ENCODE data around the gene TLR10. TPM values are rescaled to one million over a fixed set of nuclear protein-coding genes. Genes with fewer than 3 reads are reported as not detected.
A peak's percentile ranks its signal among the peaks of the same experiment; 100 is the strongest.

TLR10 gene
- polyA plus RNA-seq, 1 of the 3 experiments (the other 2 are of a cell fraction) = not detected

DNA sequence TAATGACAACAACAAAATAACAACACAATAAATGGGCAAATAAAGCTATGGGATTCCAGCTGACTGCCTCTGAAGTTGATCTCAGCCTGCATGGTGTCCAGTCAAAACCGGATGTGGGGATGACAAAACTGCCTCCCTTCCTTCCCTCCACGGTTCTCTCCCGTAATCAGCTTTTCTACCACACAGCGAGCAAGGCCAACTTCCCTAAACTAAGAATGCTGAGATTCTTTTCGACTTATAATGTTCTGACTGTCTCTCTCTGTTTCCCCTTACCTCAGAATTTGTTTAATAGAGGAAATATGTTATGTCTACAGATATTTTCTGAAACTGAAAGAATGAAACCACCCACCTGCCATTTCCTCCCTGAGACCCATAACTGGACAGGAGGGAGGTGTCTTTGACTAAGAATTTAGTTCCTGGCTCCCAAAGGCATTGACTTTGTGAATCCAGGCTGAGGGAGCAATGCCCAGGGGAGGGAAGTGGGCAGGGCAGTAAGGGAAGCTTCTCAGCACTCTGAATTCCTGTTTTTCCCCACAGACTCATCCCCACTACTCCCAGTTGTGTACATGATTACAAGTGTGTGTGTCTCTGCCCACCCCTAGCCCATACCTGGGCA, 22.8 kb upstream of the TLR10 start:
- POLR2A ChIA-PET = no interaction called here
- no peak overlapping the region for H3K4me3 ChIP-seq (ENCODE audit: low read depth in 2 of 2, low read length in 1 of 2)
- no peaks in the 10 kb centered on the region for H3K27me3 ChIP-seq (ENCODE audit: insufficient read depth)
- no peaks in the 10 kb centered on the region for H3F3A ChIP-seq (replicated peaks; ENCODE audit: insufficient read depth)
- 65% methylated on average over 5 of the region's 5 CpGs for WGBS (ENCODE audit: low lambda C conversion rate)
- no peaks in the 10 kb centered on the region for H3K36me3 ChIP-seq (replicated peaks in 1 of 2; ENCODE audit: control insufficient read depth in 1 of 2, insufficient read depth in 2 of 2, low read length in 1 of 2)
- no peak overlapping the region for H3K9ac ChIP-seq
- TF ChIP-seq USF1 (IDR thresholded peaks at IDR 0.05; ENCODE audit: borderline replicate concordance, low read depth) (no peak), EZH2phosphoT487 (IDR thresholded peaks at IDR 0.05; ENCODE audit: borderline replicate concordance, low read depth) (no peak)
- CTCF ChIA-PET = interaction anchor here (0.7 to 4.7 kb wide), 9 partner anchors 8 to 1131 kb away, joined by 3 to 41 read pairs (median 4); partner anchors contain the start of gene TLR10
- no peaks in the 10 kb centered on the region; a peak in 1 of 4 replicates for H3K4me1 ChIP-seq (ENCODE audit: control insufficient read depth in 1 of 2, insufficient read depth in 2 of 2, low read depth in 1 of 2, low read length in 1 of 2)
- H3K9me2 ChIP-seq = no peaks in the 10 kb centered on the region
- H3K27ac ChIP-seq (ENCODE audit: low read depth in 2 of 2, low read length in 1 of 2) = no peak overlapping the region
- H3K4me2 ChIP-seq = no peak overlapping the region
- no peak overlapping the region for H2AFZ ChIP-seq (ENCODE audit: low read depth)
- no peaks in the 10 kb centered on the region for H3K9me3 ChIP-seq
- no peak for DNase-seq
- H3K79me2 ChIP-seq (ENCODE audit: insufficient read depth) = no peaks in the 10 kb centered on the region
- H4K20me1 ChIP-seq (ENCODE audit: insufficient read depth) = no peaks in the 10 kb centered on the region

DNA sequence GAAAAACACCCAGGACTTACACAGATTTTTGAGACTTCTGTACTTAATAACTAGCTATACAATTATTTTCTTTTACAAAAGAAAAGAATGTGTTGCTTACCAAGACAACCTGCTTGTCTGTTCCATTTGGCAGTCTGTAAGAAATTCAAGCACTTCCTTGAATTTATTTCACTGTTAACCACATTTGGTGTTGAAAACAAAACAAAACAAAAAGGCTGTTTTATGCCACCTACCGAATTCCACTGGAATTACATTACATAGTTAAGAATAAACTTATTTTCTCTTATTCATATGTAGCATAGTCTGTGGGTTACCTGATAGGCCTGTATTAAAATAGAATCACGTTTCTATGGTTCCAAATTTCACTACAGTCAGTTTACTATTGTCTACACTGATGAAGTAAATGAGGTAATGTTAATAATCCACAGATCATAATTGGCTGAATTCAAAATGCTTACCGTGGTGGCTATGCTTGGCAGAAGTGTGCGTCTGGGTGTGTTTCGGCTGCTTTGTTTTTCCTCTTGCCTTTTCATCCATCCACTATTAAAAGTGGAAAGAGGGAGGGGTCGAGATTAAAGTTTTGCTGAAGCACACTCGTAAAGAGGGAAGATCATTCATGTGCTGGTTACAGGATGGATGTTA, 22.0 kb upstream of the TLR10 start, which contains the start of gene TLR1:
Gene TLR1, minus strand, starts transcription at position 138 of the 642 bp plus-strand sequence. CDS start 5,960 bp downstream, outside the sequence.
- peak; percentile 26 for DNase-seq
- H3K36me3 ChIP-seq (replicated peaks in 1 of 2; ENCODE audit: control insufficient read depth in 1 of 2, insufficient read depth in 2 of 2, low read length in 1 of 2) = no peaks in the 10 kb centered on the region
- H2AFZ ChIP-seq (ENCODE audit: low read depth) = peak within 1 kb of the TSS; percentile 7; the same call in 1 of the 2 replicates
- WGBS (ENCODE audit: low lambda C conversion rate) = 53% methylated on average over 7 of the region's 7 CpGs
- no peaks in the 10 kb centered on the region for H3K9me2 ChIP-seq
- no peak within 1 kb of the TSS; a peak in 1 of 4 replicates for H3K4me3 ChIP-seq (ENCODE audit: low read depth in 2 of 2, low read length in 1 of 2)
- H3K9ac ChIP-seq = no peak within 1 kb of the TSS
- POLR2A ChIA-PET = no interaction called here
- H3K4me1 ChIP-seq (ENCODE audit: control insufficient read depth in 1 of 2, insufficient read depth in 2 of 2, low read depth in 1 of 2, low read length in 1 of 2) = no peaks in the 10 kb centered on the region; a peak in 1 of 4 replicates
- no peaks in the 10 kb centered on the region for H3K9me3 ChIP-seq
- H3K27ac ChIP-seq (ENCODE audit: low read depth in 2 of 2, low read length in 1 of 2) = no peak within 1 kb of the TSS
- no peaks in the 10 kb centered on the region for H3K27me3 ChIP-seq (ENCODE audit: insufficient read depth)
- H3F3A ChIP-seq (replicated peaks; ENCODE audit: insufficient read depth) = no peaks in the 10 kb centered on the region
- no peak within 1 kb of the TSS for H3K4me2 ChIP-seq
- no peaks in the 10 kb centered on the region for H3K79me2 ChIP-seq (ENCODE audit: insufficient read depth)
- CTCF ChIA-PET = interaction anchor here (0.7 to 4.7 kb wide), 28 partner anchors 9 to 1132 kb away, joined by 3 to 41 read pairs (median 3); partner anchors contain the start of gene TLR10
- TF ChIP-seq ELF1 (IDR thresholded peaks at IDR 0.05) (no peak), SMC3 (IDR thresholded peaks at IDR 0.05; ENCODE audit: low read depth, low read length) (peak; percentile 26), RAD21 (IDR thresholded peaks at IDR 0.05; ENCODE audit: low read length) (peak; percentile 48), FOXJ3 (CRISPR knock-in tag; IDR thresholded peaks at IDR 0.05) (no peak), IRF3 (IDR thresholded peaks at IDR 0.05; ENCODE audit: low read depth, low read length) (no peak), TCF12 (IDR thresholded peaks at IDR 0.05) (no peak)
- TF ChIP-seq, protein P1, sequence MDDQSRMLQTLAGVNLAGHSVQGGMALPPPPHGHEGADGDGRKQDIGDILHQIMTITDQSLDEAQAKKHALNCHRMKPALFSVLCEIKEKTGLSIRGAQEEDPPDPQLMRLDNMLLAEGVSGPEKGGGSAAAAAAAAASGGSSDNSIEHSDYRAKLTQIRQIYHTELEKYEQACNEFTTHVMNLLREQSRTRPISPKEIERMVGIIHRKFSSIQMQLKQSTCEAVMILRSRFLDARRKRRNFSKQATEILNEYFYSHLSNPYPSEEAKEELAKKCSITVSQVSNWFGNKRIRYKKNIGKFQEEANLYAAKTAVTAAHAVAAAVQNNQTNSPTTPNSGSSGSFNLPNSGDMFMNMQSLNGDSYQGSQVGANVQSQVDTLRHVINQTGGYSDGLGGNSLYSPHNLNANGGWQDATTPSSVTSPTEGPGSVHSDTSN (IDR thresholded peaks at IDR 0.05) = no peak
- TF ChIP-seq, protein P2, sequence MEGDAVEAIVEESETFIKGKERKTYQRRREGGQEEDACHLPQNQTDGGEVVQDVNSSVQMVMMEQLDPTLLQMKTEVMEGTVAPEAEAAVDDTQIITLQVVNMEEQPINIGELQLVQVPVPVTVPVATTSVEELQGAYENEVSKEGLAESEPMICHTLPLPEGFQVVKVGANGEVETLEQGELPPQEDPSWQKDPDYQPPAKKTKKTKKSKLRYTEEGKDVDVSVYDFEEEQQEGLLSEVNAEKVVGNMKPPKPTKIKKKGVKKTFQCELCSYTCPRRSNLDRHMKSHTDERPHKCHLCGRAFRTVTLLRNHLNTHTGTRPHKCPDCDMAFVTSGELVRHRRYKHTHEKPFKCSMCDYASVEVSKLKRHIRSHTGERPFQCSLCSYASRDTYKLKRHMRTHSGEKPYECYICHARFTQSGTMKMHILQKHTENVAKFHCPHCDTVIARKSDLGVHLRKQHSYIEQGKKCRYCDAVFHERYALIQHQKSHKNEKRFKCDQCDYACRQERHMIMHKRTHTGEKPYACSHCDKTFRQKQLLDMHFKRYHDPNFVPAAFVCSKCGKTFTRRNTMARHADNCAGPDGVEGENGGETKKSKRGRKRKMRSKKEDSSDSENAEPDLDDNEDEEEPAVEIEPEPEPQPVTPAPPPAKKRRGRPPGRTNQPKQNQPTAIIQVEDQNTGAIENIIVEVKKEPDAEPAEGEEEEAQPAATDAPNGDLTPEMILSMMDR (IDR thresholded peaks at IDR 0.05) = peak; percentile 67
- TF ChIP-seq, protein P3, sequence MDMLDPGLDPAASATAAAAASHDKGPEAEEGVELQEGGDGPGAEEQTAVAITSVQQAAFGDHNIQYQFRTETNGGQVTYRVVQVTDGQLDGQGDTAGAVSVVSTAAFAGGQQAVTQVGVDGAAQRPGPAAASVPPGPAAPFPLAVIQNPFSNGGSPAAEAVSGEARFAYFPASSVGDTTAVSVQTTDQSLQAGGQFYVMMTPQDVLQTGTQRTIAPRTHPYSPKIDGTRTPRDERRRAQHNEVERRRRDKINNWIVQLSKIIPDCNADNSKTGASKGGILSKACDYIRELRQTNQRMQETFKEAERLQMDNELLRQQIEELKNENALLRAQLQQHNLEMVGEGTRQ (IDR thresholded peaks at IDR 0.05; ENCODE audit: borderline replicate concordance, low read depth, low read length) = no peak
- no peaks in the 10 kb centered on the region for H4K20me1 ChIP-seq (ENCODE audit: insufficient read depth)

Data from SK-N-SH (cell line).